Suprapubic skin (tissue), 4 donors: ENCODE data around the gene SNX8.

Source experiments
- CTCF ChIP-seq, 2 donors: fragments of 200-600 bp in 1 of 2; fragments of 450-650 bp in 1 of 2; sonication (generic) in 1 of 2; IDR thresholded peaks; one replicate each; pipeline ENCODE4 v1.5.1; 2016 to 2019; ENCODE audit warnings: antibody characterized with exemption in 2 of 2, mild to moderate bottlenecking in 1 of 2, moderate library complexity in 1 of 2
- EP300 ChIP-seq: sonication (generic); formaldehyde crosslinking; IDR thresholded peaks from one replicate; pipeline ENCODE4 v1.6.1; 2017; ENCODE audit warnings: antibody characterized with exemption
- POLR2A ChIP-seq, 2 donors: fragments of 450-650 bp; IDR thresholded peaks; one replicate each; pipeline ENCODE4 v1.6.1; 2017; ENCODE audit warnings: antibody characterized with exemption in 2 of 2, mild to moderate bottlenecking in 2 of 2, moderate library complexity in 2 of 2
- POLR2AphosphoS5 ChIP-seq, 3 donors: sonication (generic); formaldehyde crosslinking; IDR thresholded peaks; one replicate each; pipeline ENCODE4 v1.6.1; 2017; ENCODE audit warnings: antibody characterized with exemption in 3 of 3

- TF ChIP-seq CTCF (IDR thresholded peaks at IDR 0.05) (no peak), POLR2A (IDR thresholded peaks at IDR 0.05) (no peak), POLR2AphosphoS5 (IDR thresholded peaks at IDR 0.05) (no peak), EP300 (no peak)
These were observed 88.4 kb downstream of the SNX8 start for GRCh38 chr7:2225830-2226229.
